HEK293T (cell line): ENCODE data around the gene LAMTOR4.
"Not testable (repeated sequence)": the region's sequence is repeated elsewhere in the genome, so short reads cannot be mapped to it uniquely, and the experiment has no call there.

Experiments
- CTCF ChIA-PET: fragments of 350-600 bp; formaldehyde crosslinking; extraction: SDS; loops from one replicate; lab custom pipeline; 2021; ENCODE audit warnings: antibody characterized with exemption, inconsistent platforms; lab: Yijun Ruan, JAX
- POLR2A ChIA-PET: fragments of 350-600 bp; formaldehyde crosslinking; extraction: SDS; loops from one replicate; lab custom pipeline; 2020; ENCODE audit warnings: antibody characterized with exemption, inconsistent platforms; lab: Yijun Ruan, JAX
- DNase-seq: peaks from one replicate; pipeline ENCODE4 v3.0.0; 2012; ENCODE audit warnings: mixed read lengths; ENCODE audit errors: extremely low spot score
- ARNT ChIP-seq: fragments of 450-650 bp; IDR thresholded peaks from 2 replicates; pipeline ENCODE4 v1.6.1; 2017; ENCODE audit warnings: mild to moderate bottlenecking
- BHLHE40 ChIP-seq: fragments of 450-650 bp; IDR thresholded peaks from 2 replicates; pipeline ENCODE4 v1.6.1; 2016; ENCODE audit warnings: mild to moderate bottlenecking, moderate library complexity, borderline replicate concordance
- CTBP1 ChIP-seq: fragments of 450-650 bp; IDR thresholded peaks from 2 replicates; pipeline ENCODE4 v1.6.1; 2016; ENCODE audit warnings: borderline replicate concordance
- ELF4 ChIP-seq: fragments of 450-650 bp; IDR thresholded peaks from 2 replicates; pipeline ENCODE4 v1.6.1; 2017; ENCODE audit warnings: antibody characterized with exemption
- FOXA1 ChIP-seq: fragments of 450-650 bp; IDR thresholded peaks from 2 replicates; pipeline ENCODE4 v1.6.1; 2016; ENCODE audit warnings: mild to moderate bottlenecking
- FOXK2 ChIP-seq: fragments of 450-650 bp; IDR thresholded peaks from 2 replicates; pipeline ENCODE4 v1.6.1; 2016; ENCODE audit warnings: mild to moderate bottlenecking
- FOXM1 ChIP-seq: fragments of 450-650 bp; IDR thresholded peaks from 2 replicates; pipeline ENCODE4 v1.6.1; 2017; ENCODE audit warnings: mild to moderate bottlenecking, borderline replicate concordance
- HDGF ChIP-seq: fragments of 450-650 bp; IDR thresholded peaks from 2 replicates; pipeline ENCODE4 v1.6.1; 2017; ENCODE audit warnings: antibody characterized with exemption, borderline replicate concordance
- L3MBTL2 ChIP-seq: fragments of 450-650 bp; conservative IDR thresholded peaks from 2 replicates; pipeline ENCODE4 v1.6.1; 2016; ENCODE audit warnings: mild to moderate bottlenecking
- LEF1 ChIP-seq: fragments of 450-650 bp; IDR thresholded peaks from 2 replicates; pipeline ENCODE4 v1.6.1; 2017; ENCODE audit warnings: mild to moderate bottlenecking, borderline replicate concordance
- NFRKB ChIP-seq: fragments of 450-650 bp; IDR thresholded peaks from 2 replicates; pipeline ENCODE4 v1.6.1; 2016; ENCODE audit warnings: mild to moderate bottlenecking, moderate library complexity
- SP1 ChIP-seq: fragments of 450-650 bp; IDR thresholded peaks from 2 replicates; pipeline ENCODE4 v1.6.1; 2017
- SUZ12 ChIP-seq: fragments of 450-650 bp; IDR thresholded peaks from 2 replicates; pipeline ENCODE4 v1.6.1; 2016; ENCODE audit warnings: mild to moderate bottlenecking
- TARDBP ChIP-seq: fragments of 450-650 bp; IDR thresholded peaks from 2 replicates; pipeline ENCODE4 v1.6.1; 2016
- ZNF384 ChIP-seq: fragments of 450-650 bp; IDR thresholded peaks from 2 replicates; pipeline ENCODE4 v1.6.1; 2016
- TF ChIP-seq, protein P1 (sequence below): fragments of 450-650 bp; IDR thresholded peaks from 2 replicates; pipeline ENCODE4 v1.6.1; 2016

Gene LAMTOR4

DNA sequence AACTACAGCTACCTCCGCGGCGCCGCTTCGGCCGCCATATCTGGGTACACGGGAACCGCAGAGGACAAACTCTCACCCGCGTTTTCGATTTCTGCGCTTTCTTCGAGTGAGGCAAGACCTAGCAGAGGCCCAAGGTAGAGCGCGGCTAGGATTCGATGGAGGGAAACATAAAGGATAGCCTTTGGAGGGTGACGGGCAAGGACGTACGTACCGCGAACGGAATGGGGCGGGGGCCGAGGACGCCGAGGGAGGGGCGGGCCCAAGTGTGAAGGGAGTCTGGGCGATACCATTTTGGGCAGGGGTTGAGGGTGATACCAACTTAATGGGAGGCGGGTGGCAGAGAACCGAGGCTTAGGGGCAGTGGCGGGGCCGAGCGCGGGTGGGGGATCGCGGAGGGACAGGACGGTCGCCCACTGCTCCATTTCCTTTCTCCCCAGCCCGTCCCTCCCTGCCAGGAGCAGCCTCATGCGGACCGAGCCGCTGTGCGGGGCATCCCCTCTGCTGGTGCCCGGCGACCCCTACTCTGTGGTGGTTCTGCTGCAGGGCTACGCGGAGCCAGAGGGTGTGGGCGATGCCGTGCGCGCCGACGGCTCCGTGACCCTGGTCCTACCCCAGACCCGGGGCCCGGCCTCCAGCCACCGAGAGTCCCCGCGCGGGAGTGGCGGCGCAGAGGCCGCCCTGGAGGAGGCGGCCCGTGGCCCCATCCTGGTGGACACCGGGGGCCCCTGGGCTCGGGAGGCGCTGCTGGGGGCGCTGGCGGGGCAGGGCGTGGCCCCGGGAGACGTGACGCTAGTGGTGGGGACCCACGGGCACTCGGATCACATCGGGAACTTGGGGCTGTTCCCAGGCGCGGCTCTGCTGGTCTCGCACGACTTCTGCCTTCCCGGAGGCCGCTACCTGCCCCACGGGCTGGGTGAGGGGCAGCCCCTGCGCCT, 21.5 kb upstream of the LAMTOR4 start, which contains the start of gene MBLAC1:
TSS of gene MBLAC1 (plus strand) at position 37 of the 935 bp plus-strand sequence. CDS start at position 466, 429 bp downstream.
- TF ChIP-seq BHLHE40 (peak; percentile 74; the same call in 1 of the 2 replicates), ARNT (no peak), L3MBTL2 (peak; percentile 82), FOXM1 (no peak)
- peak; percentile 84 for DNase-seq
- POLR2A ChIA-PET: interaction anchor here (0.6 to 6.0 kb wide), 15 partner anchors 11 to 301 kb away, joined by 3 to 80 read pairs (median 4); partner anchors contain the start of genes AP4M1, GJC3, MCM7 and TRIM4
- CTCF ChIA-PET: interaction anchor here (1.7 kb wide), 1 partner anchor 148 kb away, joined by 3 read pairs; no protein-coding TSS in a partner anchor

DNA sequence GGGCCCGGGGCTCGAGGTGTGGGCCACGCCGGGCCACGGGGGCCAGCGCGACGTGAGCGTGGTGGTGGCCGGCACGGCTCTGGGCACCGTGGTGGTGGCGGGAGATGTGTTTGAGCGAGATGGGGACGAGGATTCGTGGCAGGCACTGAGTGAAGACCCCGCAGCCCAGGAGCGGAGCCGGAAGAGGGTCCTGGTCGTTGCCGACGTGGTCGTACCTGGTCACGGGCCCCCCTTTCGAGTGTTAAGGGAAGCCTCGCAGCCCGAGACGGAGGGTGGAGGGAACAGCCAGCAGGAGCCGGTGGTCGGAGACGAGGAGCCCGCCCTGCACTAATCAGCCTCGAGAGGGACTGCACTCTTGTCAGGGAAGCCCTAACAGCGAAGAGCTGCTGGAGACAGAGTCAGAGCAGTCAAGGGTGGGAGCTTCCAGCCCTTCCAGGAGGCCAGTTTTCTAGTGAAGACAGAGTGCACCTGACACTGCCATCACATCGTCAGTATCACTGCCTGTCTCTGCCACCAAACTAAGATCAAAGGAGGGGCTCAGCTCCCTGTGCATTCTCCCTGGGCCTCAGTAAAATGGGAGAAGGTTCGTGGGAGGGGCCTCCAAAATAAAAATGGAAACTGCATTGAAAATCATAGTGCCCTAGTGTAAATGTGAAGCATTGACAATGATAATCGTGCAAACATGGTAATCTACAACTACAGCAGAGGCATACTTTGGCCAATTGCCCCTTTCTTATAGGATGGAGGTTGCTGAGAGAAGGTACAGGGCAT, 20.7 kb upstream of the LAMTOR4 start:
- ChIA-PET POLR2A (interaction anchor here (0.6 to 1.9 kb wide), 9 partner anchors 13 to 148 kb away, joined by 3 to 14 read pairs (median 3); partner anchors contain the start of genes AP4M1, LAMTOR4, MCM7 and ZKSCAN1), CTCF (interaction anchor here (0.6 kb wide), 1 partner anchor 45 kb away, joined by 3 read pairs; no protein-coding TSS in a partner anchor)
- no peak for TF ChIP-seq SP1
- no peak for TF ChIP-seq FOXA1
- TF ChIP-seq L3MBTL2: no peak
- no peak for TF ChIP-seq LEF1
- no peak for TF ChIP-seq TARDBP
- no peak for TF ChIP-seq SUZ12
- TF ChIP-seq FOXM1: no peak
- TF ChIP-seq ARNT: no peak
- TF ChIP-seq HDGF: no peak
- no peak for TF ChIP-seq CTBP1
- no peak for TF ChIP-seq ZNF384
- no peak for TF ChIP-seq ELF4
- no peak for TF ChIP-seq BHLHE40
- TF ChIP-seq FOXK2: no peak
- no peak for TF ChIP-seq NFRKB
- DNase-seq: peak; percentile 35

DNA sequence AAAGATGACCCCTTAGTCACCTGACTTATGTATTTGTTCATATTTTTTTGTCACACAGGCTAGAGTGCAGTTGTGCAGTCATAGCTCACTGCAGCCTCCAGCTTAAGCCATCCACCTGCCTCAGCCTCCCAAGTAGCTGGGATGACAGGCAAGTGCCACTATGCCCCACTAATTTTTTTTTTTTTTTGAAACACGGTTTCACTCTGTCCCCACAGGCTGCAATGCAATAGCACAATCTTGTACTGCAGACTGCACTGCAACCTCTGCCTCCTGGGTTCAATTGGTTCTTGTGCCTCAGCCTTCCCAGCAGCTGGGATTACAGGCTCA, 20.1 kb upstream of the LAMTOR4 start:
- DNase-seq: no peak
- TF ChIP-seq FOXK2 (no peak), FOXA1 (no peak), LEF1 (no peak), FOXM1 (no peak), NFRKB (no peak)
- TF ChIP-seq, protein P1, sequence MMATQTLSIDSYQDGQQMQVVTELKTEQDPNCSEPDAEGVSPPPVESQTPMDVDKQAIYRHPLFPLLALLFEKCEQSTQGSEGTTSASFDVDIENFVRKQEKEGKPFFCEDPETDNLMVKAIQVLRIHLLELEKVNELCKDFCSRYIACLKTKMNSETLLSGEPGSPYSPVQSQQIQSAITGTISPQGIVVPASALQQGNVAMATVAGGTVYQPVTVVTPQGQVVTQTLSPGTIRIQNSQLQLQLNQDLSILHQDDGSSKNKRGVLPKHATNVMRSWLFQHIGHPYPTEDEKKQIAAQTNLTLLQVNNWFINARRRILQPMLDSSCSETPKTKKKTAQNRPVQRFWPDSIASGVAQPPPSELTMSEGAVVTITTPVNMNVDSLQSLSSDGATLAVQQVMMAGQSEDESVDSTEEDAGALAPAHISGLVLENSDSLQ: no peak
- CTCF ChIA-PET: interaction anchor here (0.6 kb wide), 1 partner anchor 46 kb away, joined by 3 read pairs; no protein-coding TSS in a partner anchor
- POLR2A ChIA-PET: interaction anchor here (0.6 to 2.7 kb wide), 10 partner anchors 12 to 149 kb away, joined by 3 to 16 read pairs (median 4); partner anchors contain the start of genes AP4M1, LAMTOR4, MCM7 and ZKSCAN1

DNA sequence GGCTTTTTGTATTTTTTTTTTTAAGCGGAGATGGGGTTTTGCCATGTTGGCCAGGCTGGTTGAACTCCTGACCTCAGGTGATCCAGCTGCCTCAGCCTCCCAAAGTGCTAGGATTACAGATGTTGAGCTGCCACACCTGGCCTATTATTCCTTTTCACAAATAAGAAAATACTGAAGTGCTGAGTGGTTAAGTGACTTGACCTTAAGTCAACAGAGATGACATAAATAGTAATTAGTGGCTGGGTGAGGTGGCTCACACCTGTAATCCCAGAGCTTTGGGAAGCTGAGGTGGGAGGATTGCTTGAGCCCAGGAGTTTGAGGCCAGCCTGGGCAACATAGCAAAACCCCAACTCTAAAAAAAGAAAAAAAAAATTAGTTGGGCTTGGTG, 18.5 kb upstream of the LAMTOR4 start:
- not testable (repeated sequence) for DNase-seq
- ChIA-PET CTCF (interaction anchor here (0.7 to 1.8 kb wide), 10 partner anchors 9 to 298 kb away, joined by 3 to 8 read pairs (median 6); partner anchors contain the start of genes GAL3ST4, LAMTOR4 and ZCWPW1), POLR2A (interaction anchor here (1.0 to 2.7 kb wide), 4 partner anchors 8 to 118 kb away, joined by 3 to 16 read pairs (median 3); partner anchors contain the start of genes AP4M1 and MCM7)

DNA sequence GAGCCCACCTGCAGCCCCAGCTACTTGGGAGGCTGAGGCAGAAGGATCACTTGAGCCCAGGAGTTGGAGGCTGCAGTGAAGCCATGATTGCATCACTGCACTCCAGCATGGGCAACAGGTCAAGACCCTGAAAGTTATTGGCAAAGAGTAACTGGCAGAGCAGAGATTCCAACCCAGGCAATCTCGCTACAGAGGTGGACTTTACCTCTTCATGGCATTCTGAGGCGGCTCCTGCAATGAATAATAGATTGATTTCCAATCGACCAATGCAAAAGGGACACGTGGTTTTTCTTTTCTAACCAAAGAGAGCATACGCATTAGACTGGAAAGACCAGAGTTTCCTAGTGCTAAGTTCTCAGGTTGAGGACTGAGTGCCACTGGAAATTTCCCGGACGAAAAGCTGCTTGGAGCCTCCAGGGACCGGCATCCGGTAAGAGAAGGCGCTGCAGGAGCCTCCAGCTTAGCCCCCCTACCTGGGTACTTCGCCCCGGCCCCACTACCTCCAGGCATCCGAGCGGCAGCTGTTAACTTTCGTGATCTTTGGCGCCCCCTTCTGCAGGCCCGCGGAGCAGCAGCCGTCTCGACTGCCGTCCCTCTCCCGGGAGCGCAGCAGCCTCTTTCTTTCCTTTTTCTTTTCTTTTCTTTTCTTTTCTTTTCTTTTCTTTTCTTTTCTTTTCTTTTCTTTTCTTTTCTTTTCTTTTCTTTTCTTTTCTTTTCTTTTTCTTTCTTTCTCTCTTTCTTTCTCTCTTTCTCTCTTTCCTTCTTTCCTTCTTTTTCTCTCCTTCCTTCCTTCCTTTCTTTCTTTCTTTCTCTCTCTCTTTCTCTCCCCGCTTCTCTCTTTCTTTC, 17.9 kb upstream of the LAMTOR4 start:
- 0 out of 2 replicates have a peak, but pooled peaks have one; percentile 18 for TF ChIP-seq L3MBTL2
- TF ChIP-seq NFRKB: no peak
- no peak for TF ChIP-seq SP1
- ChIA-PET POLR2A (interaction anchor here (1.0 to 2.7 kb wide), 5 partner anchors 8 to 119 kb away, joined by 3 to 16 read pairs (median 3); partner anchors contain the start of genes AP4M1, MCM7 and ZKSCAN1), CTCF (interaction anchor here (0.7 to 1.8 kb wide), 13 partner anchors 8 to 298 kb away, joined by 3 to 8 read pairs (median 5); partner anchors contain the start of genes GAL3ST4, LAMTOR4 and ZCWPW1)
- DNase-seq: peak; percentile 77

DNA sequence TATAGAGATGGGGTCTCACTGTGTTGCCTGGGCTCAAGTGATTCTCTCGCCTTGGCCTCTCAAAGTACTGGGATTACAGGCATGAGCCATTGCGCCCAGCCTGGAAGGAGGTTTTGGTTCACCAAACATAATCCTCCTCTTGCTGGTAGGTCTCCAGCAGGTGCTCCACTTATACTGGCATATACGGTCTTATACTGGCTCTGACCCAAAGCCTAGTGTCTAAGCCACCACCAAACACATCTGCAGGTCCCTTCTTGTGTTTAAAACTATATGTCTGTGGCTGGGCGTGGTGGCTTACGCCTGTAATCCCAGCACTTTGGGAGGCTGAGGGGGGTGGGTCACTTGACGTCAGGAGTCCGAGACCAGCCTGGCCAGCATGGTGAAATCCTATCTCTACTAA, 16.6 kb upstream of the LAMTOR4 start:
- CTCF ChIA-PET: interaction anchor here (0.6 to 1.9 kb wide), 11 partner anchors 9 to 279 kb away, joined by 3 to 13 read pairs (median 6); partner anchors contain the start of gene PVRIG
- no peak for DNase-seq
- POLR2A ChIA-PET: interaction anchor here (0.7 to 1.4 kb wide), 5 partner anchors 16 to 215 kb away, joined by 3 to 9 read pairs (median 3); partner anchors contain the start of genes AP4M1, LAMTOR4 and MCM7
- TF ChIP-seq, protein P1: no peak
- TF ChIP-seq FOXM1 (no peak), FOXK2 (no peak), FOXA1 (no peak), LEF1 (no peak)
